Panc1 (cell line): ENCODE results near the gene INHBB. TPM values are rescaled to one million over a fixed set of nuclear protein-coding genes. Genes with fewer than 3 reads are reported as not detected.

ENCODE experiments used
- ATAC-seq: fragments of 200-7000 bp; cut with Tn5 transposase; 2 replicates; pipeline ENCODE4 v1.9.1; 2020; ENCODE audit warnings: mild to moderate bottlenecking, moderate library complexity
- BruUV-seq: library from RNA; stranded (reverse); fragments of 400-500 nt; replicated peaks from 2 replicates; lab custom pipeline; 2021; lab: Mats Ljungman, UMichigan
- CTCF ChIA-PET: fragments of 300-600 bp; sonication (Branson Sonifier 250); formaldehyde crosslinking; loops from one replicate; lab custom pipeline; 2022; ENCODE audit warnings: antibody characterized with exemption; lab: Charles Lee
- POLR2A ChIA-PET: fragments of 300-600 bp; sonication (Branson Sonifier 250); formaldehyde crosslinking; loops from one replicate; lab custom pipeline; 2022; ENCODE audit warnings: antibody characterized with exemption; lab: Charles Lee
- DNase-seq: peaks from one replicate; pipeline ENCODE4 v3.0.0-alpha.2; 2010; ENCODE audit warnings: low read depth, low spot score
- H3K27ac ChIP-seq: 2 replicates; pipeline ENCODE4 v1.5.1; 2011; ENCODE audit warnings: mild to moderate bottlenecking, low read length, inconsistent platforms
- H3K27me3 ChIP-seq: fragments of 200-500 bp; sonication (Bioruptor generic); 2 replicates; pipeline ENCODE4 v1.6.0; 2014; ENCODE audit warnings: low read length, inconsistent platforms; ENCODE audit not compliant: control insufficient read depth, insufficient read depth
- H3K36me3 ChIP-seq: fragments of 200-500 bp; sonication (Bioruptor generic); 2 replicates; pipeline ENCODE4 v1.5.1; 2014; ENCODE audit warnings: inconsistent platforms, mild to moderate bottlenecking, low read length, moderate library complexity; ENCODE audit not compliant: control insufficient read depth, insufficient read depth
- H3K4me1 ChIP-seq: 2 replicates; pipeline ENCODE4 v1.5.1; 2011; ENCODE audit warnings: inconsistent platforms, mild to moderate bottlenecking, low read length, moderate library complexity; ENCODE audit not compliant: control insufficient read depth, insufficient read depth
- H3K4me3 ChIP-seq, 2 experiments: 2 replicates each; pipeline ENCODE4 v1.5.1; 2011 to 2012; ENCODE audit warnings: low read depth in 2 of 2, low read length in 2 of 2, mild to moderate bottlenecking in 2 of 2, inconsistent platforms in 1 of 2, moderate library complexity in 1 of 2
- H3K9me3 ChIP-seq: fragments of 200-500 bp; sonication (Bioruptor generic); 2 replicates; pipeline ENCODE4 v1.5.1; 2014; ENCODE audit warnings: low read depth, mild to moderate bottlenecking, inconsistent platforms, low read length, moderate library complexity; ENCODE audit not compliant: control insufficient read depth, insufficient read depth
- CTCF ChIP-seq: fragments of 450-650 bp; IDR thresholded peaks from 2 replicates; pipeline ENCODE4 v1.5.1; 2017; ENCODE audit warnings: mild to moderate bottlenecking
- POLR2AphosphoS5 ChIP-seq: IDR thresholded peaks from 2 replicates; pipeline ENCODE4 v1.6.1; 2012; ENCODE audit warnings: mild to moderate bottlenecking, low read depth, low read length, moderate library complexity
- REST ChIP-seq, 2 experiments: IDR thresholded peaks; 2 replicates each; pipeline ENCODE4 v1.6.1; 2011 to 2012; ENCODE audit warnings: low read depth in 2 of 2, control low read depth in 1 of 2, low read length in 1 of 2, mild to moderate bottlenecking in 1 of 2, moderate library complexity in 1 of 2; ENCODE audit not compliant: insufficient read depth in 1 of 2
- SIN3A ChIP-seq: IDR thresholded peaks from 2 replicates; pipeline ENCODE4 v1.6.1; 2012; ENCODE audit warnings: low read depth, mild to moderate bottlenecking, low read length, moderate library complexity, borderline replicate concordance; ENCODE audit not compliant: insufficient read depth
- TCF7L2 ChIP-seq: IDR thresholded peaks from 2 replicates; pipeline ENCODE4 v1.6.1; 2011; ENCODE audit warnings: mild to moderate bottlenecking, low read depth, low read length, inconsistent platforms
- in situ Hi-C: cut with HindIII; loops from 2 replicates; pipeline ENCODE4 v1.10.0; 2016; ENCODE audit warnings: low sequenced_read_pairs, low pct_unique_long_range_greater_than_20kb
- intact Hi-C: fragments of 100-400 bp; cut with micrococcal nuclease; formaldehyde crosslinking; loops from one replicate; pipeline ENCODE4 v1.10.0; 2022; ENCODE audit not compliant: unreplicated experiment
- total RNA-seq: library from RNA; stranded (reverse); gene quantifications from one replicate; pipeline ENCODE4 v1.2.1, GENCODE V29; 2021; ENCODE audit not compliant: unreplicated experiment

The INHBB gene
- total RNA-seq, 1 experiment from 2014 or later = 38.2 TPM

- peaks cover 4% of the 10 kb centered on the region; the same call in 1 of the 2 replicates for H3K4me1 ChIP-seq
- in situ Hi-C loops = no loop called here
- H3K4me3 ChIP-seq = no peak overlapping the region
- intact Hi-C loops = no loop called here
- TF ChIP-seq TCF7L2 = no peak
- no peak for TF ChIP-seq REST (IDR thresholded peaks at IDR 0.05; ENCODE audit: insufficient read depth in 1 of 2, low read depth in 2 of 2, low read length in 1 of 2)
- no peak for TF ChIP-seq POLR2AphosphoS5
- TF ChIP-seq SIN3A = no peak
- TF ChIP-seq CTCF = no peak
- no peaks in the 10 kb centered on the region for H3K36me3 ChIP-seq
- H3K9me3 ChIP-seq = no peaks in the 10 kb centered on the region
- no TSS peak for BruUV-seq
- no peak overlapping the region for H3K27ac ChIP-seq
- no peak; the same call in 1 of the 2 replicates for ATAC-seq
- ChIA-PET POLR2A (no interaction called here), CTCF (no interaction called here)
- DNase-seq = no peak
- no peaks in the 10 kb centered on the region for H3K27me3 ChIP-seq
Observed at GRCh38 chr2:120367649-120368048, 21.7 kb downstream of the INHBB start.

- CTCF ChIA-PET = no interaction called here
- in situ Hi-C loops = no loop called here
- Histone ChIP-seq H3K4me1 (peaks cover 4% of the 10 kb centered on the region; the same call in 1 of the 2 replicates), H3K4me3 (no peak overlapping the region), H3K27ac (no peak overlapping the region), H3K36me3 (no peaks in the 10 kb centered on the region), H3K9me3 (no peaks in the 10 kb centered on the region), H3K27me3 (no peaks in the 10 kb centered on the region)
- ATAC-seq = no peak; the same call in 1 of the 2 replicates
- POLR2A ChIA-PET = no interaction called here
- no peak for DNase-seq
- BruUV-seq = no TSS peak
- intact Hi-C loops = no loop called here
- no peak for TF ChIP-seq TCF7L2
Observed at GRCh38 chr2:120368086-120368485, 22.1 kb downstream of the INHBB start.

GRCh38 chr2:120369250-120369649 is 23.3 kb downstream of the INHBB start:
- TF ChIP-seq POLR2AphosphoS5 (no peak), CTCF (no peak), REST (IDR thresholded peaks at IDR 0.05; ENCODE audit: insufficient read depth in 1 of 2, low read depth in 2 of 2, low read length in 1 of 2) (no peak), SIN3A (no peak), TCF7L2 (no peak)
- Histone ChIP-seq H3K9me3 (no peaks in the 10 kb centered on the region), H3K36me3 (no peaks in the 10 kb centered on the region), H3K27ac (no peak overlapping the region), H3K27me3 (no peaks in the 10 kb centered on the region), H3K4me3 (no peak overlapping the region), H3K4me1 (peaks cover 4% of the 10 kb centered on the region; the same call in 1 of the 2 replicates)
- no peak for DNase-seq
- intact Hi-C loops = no loop called here
- no peak for ATAC-seq
- CTCF ChIA-PET = no interaction called here
- BruUV-seq = no TSS peak
- in situ Hi-C loops = no loop called here
- POLR2A ChIA-PET = no interaction called here
